Tibial artery (tissue), 4 donors: ENCODE measurements around the gene TRIM44.

Experiments used
- DNase-seq, 2 donors: peaks; one replicate each; pipeline ENCODE4 v3.0.0-alpha.2; 2019
- H3K27ac ChIP-seq, 2 donors: fragments of 200-600 bp; sonication (generic) in 1 of 2; 1 replicate in 1 of 2; 2 replicates in 1 of 2; pipeline ENCODE4 v1.5.1; 2018 to 2019; ENCODE audit warnings: mild to moderate bottlenecking in 1 of 2
- H3K27me3 ChIP-seq, 2 donors: fragments of 200-600 bp; sonication (generic) in 1 of 2; one replicate each; pipeline versions ENCODE4 v1.5.1 to v1.6.0; 2016 to 2019
- H3K36me3 ChIP-seq, 3 donors: fragments of 200-600 bp; sonication (generic) in 2 of 3; one replicate each; pipeline ENCODE4 v1.5.1; 2016 to 2019; ENCODE audit warnings: mild to moderate bottlenecking in 2 of 3
- H3K4me1 ChIP-seq, 4 donors: fragments of 200-600 bp; sonication (generic) in 2 of 4; 1 replicate in 3 of 4; 2 replicates in 1 of 4; pipeline ENCODE4 v1.5.1; 2016 to 2019
- H3K4me3 ChIP-seq, 2 donors: fragments of 200-600 bp; sonication (generic) in 1 of 2; 1 replicate in 1 of 2; 2 replicates in 1 of 2; pipeline ENCODE4 v1.5.1; 2018 to 2019; ENCODE audit warnings: mild to moderate bottlenecking in 2 of 2
- H3K9me3 ChIP-seq, 3 donors: fragments of 200-600 bp; sonication (generic) in 1 of 3; one replicate each; pipeline ENCODE4 v1.5.1; 2016 to 2019
- intact Hi-C: fragments of 100-400 bp; cut with DNase I; formaldehyde crosslinking; loops from one replicate; pipeline ENCODE4 v1.15.0; 2023; ENCODE audit warnings: low total_unique reads
- TF ChIP-seq, protein P1 (sequence below), 2 experiments: fragments of 200-600 bp in 1 of 2; fragments of 450-650 bp in 1 of 2; IDR thresholded peaks; one replicate each; pipeline ENCODE4 v1.5.1; 2017 to 2019; ENCODE audit warnings: antibody characterized with exemption in 2 of 2, mild to moderate bottlenecking in 1 of 2, moderate library complexity in 1 of 2

TRIM44 gene

DNA sequence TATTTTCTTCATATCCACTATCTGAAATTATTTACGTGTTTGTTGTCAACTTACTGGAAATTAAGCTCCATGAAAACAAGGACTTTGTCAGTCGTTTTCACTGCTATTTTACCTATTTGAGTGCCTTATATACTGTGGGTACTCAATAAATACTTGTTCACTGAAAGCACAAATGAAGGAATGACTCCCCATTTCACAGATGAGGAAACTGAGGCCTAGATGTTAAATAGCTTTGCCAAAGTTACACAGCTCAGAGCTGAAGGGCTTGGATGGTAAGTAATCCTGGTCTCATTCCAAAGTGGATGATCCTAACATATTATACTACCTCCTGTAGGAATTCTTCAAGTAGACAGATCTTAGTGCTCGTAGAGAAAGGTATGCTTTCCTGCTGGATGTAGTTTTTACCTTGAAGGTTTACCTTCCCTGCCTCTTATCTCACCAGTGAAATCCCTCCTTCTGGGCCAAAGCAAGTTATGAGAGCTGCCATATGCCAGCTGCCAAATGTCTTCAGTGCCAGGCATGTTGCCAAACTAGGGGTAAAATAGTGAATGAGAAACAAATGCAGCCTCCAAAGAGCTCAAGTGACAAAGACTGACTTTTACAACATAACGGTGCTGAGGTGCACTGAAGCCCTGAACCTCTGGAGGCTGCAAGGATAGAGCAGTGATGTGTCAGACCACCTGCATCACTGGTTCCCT lies 129.7 kb downstream of the TRIM44 start:
- H3K4me1 ChIP-seq: peaks cover 0 to 6% (median 0%) of the 10 kb centered on the region in 4 donors
- H3K27me3 ChIP-seq: no peaks in the 10 kb centered on the region
- no peaks in the 10 kb centered on the region for H3K36me3 ChIP-seq
- H3K4me3 ChIP-seq: no peak overlapping the region
- intact Hi-C loops: no loop called here
- TF ChIP-seq, protein P1, sequence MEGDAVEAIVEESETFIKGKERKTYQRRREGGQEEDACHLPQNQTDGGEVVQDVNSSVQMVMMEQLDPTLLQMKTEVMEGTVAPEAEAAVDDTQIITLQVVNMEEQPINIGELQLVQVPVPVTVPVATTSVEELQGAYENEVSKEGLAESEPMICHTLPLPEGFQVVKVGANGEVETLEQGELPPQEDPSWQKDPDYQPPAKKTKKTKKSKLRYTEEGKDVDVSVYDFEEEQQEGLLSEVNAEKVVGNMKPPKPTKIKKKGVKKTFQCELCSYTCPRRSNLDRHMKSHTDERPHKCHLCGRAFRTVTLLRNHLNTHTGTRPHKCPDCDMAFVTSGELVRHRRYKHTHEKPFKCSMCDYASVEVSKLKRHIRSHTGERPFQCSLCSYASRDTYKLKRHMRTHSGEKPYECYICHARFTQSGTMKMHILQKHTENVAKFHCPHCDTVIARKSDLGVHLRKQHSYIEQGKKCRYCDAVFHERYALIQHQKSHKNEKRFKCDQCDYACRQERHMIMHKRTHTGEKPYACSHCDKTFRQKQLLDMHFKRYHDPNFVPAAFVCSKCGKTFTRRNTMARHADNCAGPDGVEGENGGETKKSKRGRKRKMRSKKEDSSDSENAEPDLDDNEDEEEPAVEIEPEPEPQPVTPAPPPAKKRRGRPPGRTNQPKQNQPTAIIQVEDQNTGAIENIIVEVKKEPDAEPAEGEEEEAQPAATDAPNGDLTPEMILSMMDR (IDR thresholded peaks at IDR 0.05): no peak
- no peaks in the 10 kb centered on the region for H3K9me3 ChIP-seq
- DNase-seq: no peak
- no peak overlapping the region for H3K27ac ChIP-seq

GRCh38 chr11:35792846-35793192 lies 130.2 kb downstream of the TRIM44 start:
- H3K27me3 ChIP-seq: no peaks in the 10 kb centered on the region
- TF ChIP-seq, protein P1 (IDR thresholded peaks at IDR 0.05): no peak
- peaks cover 0 to 4% (median 0%) of the 10 kb centered on the region in 4 donors for H3K4me1 ChIP-seq
- H3K27ac ChIP-seq: no peak overlapping the region
- no peak for DNase-seq
- no peaks in the 10 kb centered on the region for H3K9me3 ChIP-seq
- no peaks in the 10 kb centered on the region for H3K36me3 ChIP-seq
- intact Hi-C loops: no loop called here
- no peak overlapping the region for H3K4me3 ChIP-seq

DNA sequence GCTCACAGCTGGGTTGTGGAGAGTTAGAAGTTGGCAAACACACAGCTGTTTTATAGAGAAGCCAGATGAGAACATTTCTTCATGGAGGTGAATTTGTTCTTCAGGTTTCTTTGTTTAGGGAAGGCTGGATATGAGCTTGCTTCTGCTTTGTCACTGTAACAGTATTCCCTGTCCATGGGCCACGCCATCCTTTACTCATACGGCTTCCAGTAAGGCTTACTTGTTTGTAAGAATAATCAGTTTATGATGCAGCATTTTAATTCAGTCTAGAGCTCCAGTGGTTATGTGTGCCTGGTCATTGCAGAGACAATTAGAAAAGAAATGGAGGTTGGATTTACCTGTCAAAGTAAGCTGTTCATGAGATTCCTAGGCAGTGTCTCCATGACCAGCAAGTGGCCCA lies 131.8 kb downstream of the TRIM44 start:
- no peak for DNase-seq
- H3K9me3 ChIP-seq: no peaks in the 10 kb centered on the region
- no peaks in the 10 kb centered on the region for H3K27me3 ChIP-seq
- TF ChIP-seq, protein P1 (IDR thresholded peaks at IDR 0.05): no peak
- peaks cover 0 to 4% (median 0%) of the 10 kb centered on the region in 4 donors for H3K4me1 ChIP-seq
- H3K36me3 ChIP-seq: no peaks in the 10 kb centered on the region
- H3K27ac ChIP-seq: no peak overlapping the region
- intact Hi-C loops: no loop called here
- H3K4me3 ChIP-seq: no peak overlapping the region

DNA sequence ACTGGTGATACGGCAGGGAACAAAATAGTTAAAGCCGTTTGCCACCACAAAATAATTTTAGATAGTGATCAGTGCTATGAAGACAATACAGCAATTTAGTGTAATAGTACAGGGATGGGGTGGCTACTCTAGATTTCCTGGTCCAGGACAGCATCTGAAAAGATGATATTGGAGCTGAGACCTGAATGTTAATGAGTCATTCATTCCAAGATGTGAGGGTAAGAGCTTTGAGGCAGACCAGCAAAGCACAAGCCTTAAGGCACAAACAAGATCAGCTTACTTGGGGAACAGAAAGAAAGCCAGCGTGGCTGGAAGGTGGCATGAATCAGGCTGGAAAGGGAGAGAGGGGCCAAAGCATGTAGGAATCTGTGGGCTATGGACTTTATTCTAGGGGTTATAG lies 132.3 kb downstream of the TRIM44 start:
- TF ChIP-seq, protein P1 (IDR thresholded peaks at IDR 0.05): no peak
- DNase-seq: no peak
- Histone ChIP-seq H3K36me3 (no peaks in the 10 kb centered on the region), H3K9me3 (no peaks in the 10 kb centered on the region), H3K27me3 (no peaks in the 10 kb centered on the region), H3K4me1 (peaks cover 0 to 4% (median 0%) of the 10 kb centered on the region in 4 donors), H3K27ac (no peak overlapping the region), H3K4me3 (no peak overlapping the region)
- intact Hi-C loops: no loop called here

GRCh38 chr11:35796562-35796961 lies 134.0 kb downstream of the TRIM44 start:
- Histone ChIP-seq H3K27me3 (no peaks in the 10 kb centered on the region), H3K4me1 (peaks cover 0 to 5% (median 2%) of the 10 kb centered on the region in 4 donors), H3K4me3 (no peak overlapping the region), H3K27ac (no peak overlapping the region), H3K9me3 (no peaks in the 10 kb centered on the region), H3K36me3 (no peaks in the 10 kb centered on the region)
- intact Hi-C loops: no loop called here
- no peak for DNase-seq
- TF ChIP-seq, protein P1 (IDR thresholded peaks at IDR 0.05): no peak
